HCT116 (cell line): ENCODE measurements around the gene GK2. TPM values are rescaled to one million over a fixed set of nuclear protein-coding genes. Genes with fewer than 3 reads are reported as not detected.

Experiments used
- ATAC-seq: fragments of 200-7000 bp; cut with Tn5 transposase; 2 replicates; pipeline ENCODE4 v1.9.1; 2020; ENCODE audit warnings: mild to moderate bottlenecking, moderate library complexity
- BruUV-seq: library from RNA; stranded (reverse); fragments of 400-500 nt; replicated peaks from 2 replicates; lab custom pipeline; 2021; lab: Mats Ljungman, UMichigan
- CTCF ChIA-PET: fragments of 300-600 bp; sonication (Branson Sonifier 250); formaldehyde crosslinking; loops from one replicate; lab custom pipeline; 2021; ENCODE audit warnings: antibody characterized with exemption; lab: Charles Lee
- POLR2A ChIA-PET: fragments of 300-600, 350-600 bp; sonication (Branson Sonifier 250); formaldehyde crosslinking; loops from one replicate; lab custom pipeline; 2021; ENCODE audit warnings: antibody characterized with exemption; lab: Charles Lee
- RAD21 ChIA-PET, 2 experiments: fragments of 300-600 bp; sonication (Branson Sonifier 250); formaldehyde crosslinking; loops; one replicate each; lab custom pipeline; 2023; ENCODE audit warnings: low total read pairs in 2 of 2; ENCODE audit not compliant: uncharacterized antibody in 2 of 2, unreplicated experiment in 2 of 2, low non-redundant PET in 1 of 2; lab: Charles Lee
- DNase-seq: peaks from one replicate; pipeline ENCODE4 v3.0.0-alpha.2; 2010; ENCODE audit warnings: low read depth, low spot score
- H2AFZ ChIP-seq: fragments of 200-600 bp; shearing (Covaris generic), sonication (generic); 2 replicates; pipeline ENCODE4 v1.6.1; 2017; ENCODE audit warnings: low read depth, mixed run types, mixed read lengths, antibody characterized with exemption, low read length; ENCODE audit not compliant: poor library complexity, severe bottlenecking
- H3K27ac ChIP-seq: 2 replicates; pipeline ENCODE4 v1.5.1; 2012; ENCODE audit warnings: low read depth, low read length
- H3K27me3 ChIP-seq: fragments of 200-600 bp; sonication (generic); 2 replicates; pipeline ENCODE4 v1.6.1; 2016; ENCODE audit warnings: mixed run types, low read length, mixed read lengths; ENCODE audit not compliant: insufficient read depth
- H3K36me3 ChIP-seq, 2 experiments: fragments of 200-500 bp in 1 of 2; fragments of 200-600 bp in 1 of 2; sonication (Bioruptor generic) in 1 of 2; sonication (generic) in 1 of 2; 2 replicates each; pipeline versions ENCODE4 v1.5.1 to v1.6.1; 2014 to 2016; ENCODE audit warnings: low read length in 2 of 2, inconsistent platforms in 1 of 2, mixed read lengths in 1 of 2, mixed run types in 1 of 2; ENCODE audit not compliant: insufficient read depth in 2 of 2, control insufficient read depth in 1 of 2
- H3K4me1 ChIP-seq, 2 experiments: fragments of 200-600 bp in 1 of 2; sonication (generic) in 1 of 2; 2 replicates each; pipeline versions ENCODE4 v1.5.1 to v1.6.1; 2012 to 2017; ENCODE audit warnings: low read length in 2 of 2, inconsistent platforms in 1 of 2, mild to moderate bottlenecking in 1 of 2, mixed read lengths in 1 of 2, mixed run types in 1 of 2, moderate library complexity in 1 of 2; ENCODE audit not compliant: insufficient read depth in 2 of 2, control insufficient read depth in 1 of 2
- H3K4me2 ChIP-seq: fragments of 200-600 bp; sonication (generic); 2 replicates; pipeline ENCODE4 v1.6.1; 2017; ENCODE audit warnings: mixed run types, low read length, mixed read lengths
- H3K4me3 ChIP-seq, 2 experiments: fragments of 200-600 bp in 1 of 2; sonication (generic) in 1 of 2; replicated peaks in 1 of 2; 2 replicates each; pipeline ENCODE4 v1.5.1; 2011 to 2016; ENCODE audit warnings: low read length in 2 of 2, control low read depth in 1 of 2, low read depth in 1 of 2, mild to moderate bottlenecking in 1 of 2, mixed read lengths in 1 of 2, mixed run types in 1 of 2
- H3K79me2 ChIP-seq: fragments of 200-600 bp; sonication (generic); 2 replicates; pipeline ENCODE4 v1.6.1; 2017; ENCODE audit warnings: mild to moderate bottlenecking, mixed run types, low read length, moderate library complexity, mixed read lengths; ENCODE audit not compliant: insufficient read depth
- H3K9ac ChIP-seq: fragments of 200-600 bp; sonication (generic); 2 replicates; pipeline ENCODE4 v1.6.1; 2016; ENCODE audit warnings: low read length, mixed read lengths
- H3K9me2 ChIP-seq: fragments of 200-600 bp; sonication (generic), shearing (Covaris generic); 2 replicates; pipeline ENCODE4 v1.6.1; 2017; ENCODE audit warnings: mixed run types, mild to moderate bottlenecking, moderate library complexity; ENCODE audit not compliant: insufficient read depth
- H3K9me3 ChIP-seq, 2 experiments: fragments of 200-500 bp in 1 of 2; fragments of 200-600 bp in 1 of 2; sonication (Bioruptor generic) in 1 of 2; sonication (generic) in 1 of 2; 2 replicates each; pipeline ENCODE4 v1.6.1; 2014 to 2017; ENCODE audit warnings: low read length in 2 of 2, mixed read lengths in 2 of 2, inconsistent platforms in 1 of 2, low read depth in 1 of 2, mild to moderate bottlenecking in 1 of 2, mixed run types in 1 of 2, moderate library complexity in 1 of 2; ENCODE audit not compliant: control insufficient read depth in 1 of 2, insufficient read depth in 1 of 2
- H4K20me1 ChIP-seq: fragments of 200-600 bp; sonication (generic), shearing (Covaris generic); 2 replicates; pipeline ENCODE4 v1.6.1; 2017; ENCODE audit warnings: mixed run types, mild to moderate bottlenecking, moderate library complexity; ENCODE audit not compliant: insufficient read depth
- ATF3 ChIP-seq: IDR thresholded peaks from 2 replicates; pipeline ENCODE4 v1.6.1; 2012
- CTCF ChIP-seq, 3 experiments: fragments of 200-600 bp in 1 of 3; sonication (generic) in 1 of 3; IDR thresholded peaks in 2 of 3; conservative IDR thresholded peaks in 1 of 3; 2 replicates each; pipeline ENCODE4 v1.5.1; 2012 to 2017; ENCODE audit warnings: low read depth in 2 of 3, low read length in 2 of 3, antibody characterized with exemption in 1 of 3, borderline replicate concordance in 1 of 3, control low read depth in 1 of 3, mild to moderate bottlenecking in 1 of 3, mixed read lengths in 1 of 3, mixed run types in 1 of 3, moderate library complexity in 1 of 3; ENCODE audit not compliant: insufficient read depth in 1 of 3
- FOSL1 ChIP-seq: IDR thresholded peaks from 2 replicates; pipeline ENCODE4 v1.6.1; 2012; ENCODE audit warnings: low read depth
- JUND ChIP-seq: IDR thresholded peaks from 2 replicates; pipeline ENCODE4 v1.6.1; 2012
- REST ChIP-seq: IDR thresholded peaks from 2 replicates; pipeline ENCODE4 v1.6.1; 2012; ENCODE audit warnings: low read depth
- intact Hi-C: fragments of 100-400 bp; cut with micrococcal nuclease; formaldehyde crosslinking; loops from 2 replicates; pipeline ENCODE4 v1.10.0; 2022
- total RNA-seq: library from RNA; stranded (reverse); gene quantifications from one replicate; pipeline ENCODE4 v1.2.1, GENCODE V29; 2021; ENCODE audit not compliant: unreplicated experiment

The GK2 gene
- total RNA-seq, 1 experiment from 2014 or later: not detected

- ChIA-PET POLR2A (no interaction called here), RAD21 (no interaction called here), CTCF (no interaction called here)
- Histone ChIP-seq H4K20me1 (no peaks in the 10 kb centered on the region), H3K9me3 (no peaks in the 10 kb centered on the region), H3K27me3 (0 out of 2 replicates have a peak, but pooled peaks cover 5% of the 10 kb centered on the region), H3K79me2 (no peaks in the 10 kb centered on the region), H3K4me3 (no peak overlapping the region), H3K9ac (no peak overlapping the region), H2AFZ (no peak overlapping the region), H3K27ac (no peak overlapping the region), H3K9me2 (no peaks in the 10 kb centered on the region), H3K4me1 (no peaks in the 10 kb centered on the region), H3K36me3 (no peaks in the 10 kb centered on the region), H3K4me2 (no peak overlapping the region)
- intact Hi-C loops: no loop called here
- no peak for TF ChIP-seq REST
- TF ChIP-seq ATF3: no peak
- no peak for TF ChIP-seq CTCF (IDR thresholded peaks at IDR 0.05 in 2 of 3, conservative IDR thresholded peaks at IDR 0.05 in 1 of 3; ENCODE audit: borderline replicate concordance in 1 of 3, insufficient read depth in 1 of 3, low read depth in 2 of 3, low read length in 2 of 3)
- TF ChIP-seq FOSL1: no peak
- no peak for TF ChIP-seq JUND
- BruUV-seq: no TSS peak
- no peak for ATAC-seq
- no peak for DNase-seq
Measured at GRCh38 chr4:79445371-79445781, 37.3 kb upstream of the GK2 start.
